BLaER1 treated with 17β-estradiol and CSF1 and Interleukin-3, amounts not matched to agents 10 nM and 100 nM (cell line): ENCODE results near the gene ERAL1.

ENCODE experiments used
- H3K27ac ChIP-seq, 11 experiments: shearing (Covaris generic); formaldehyde crosslinking; 2 replicates each; pipeline ENCODE4 v1.8.1; 2022
- H3K27me3 ChIP-seq, 11 experiments: shearing (Covaris generic); formaldehyde crosslinking; 2 replicates each; pipeline ENCODE4 v1.8.1; 2022
- H3K36me3 ChIP-seq, 11 experiments: shearing (Covaris generic); formaldehyde crosslinking; 2 replicates each; pipeline ENCODE4 v1.8.1; 2022
- H3K4me1 ChIP-seq, 10 experiments: shearing (Covaris generic); formaldehyde crosslinking; 2 replicates each; pipeline ENCODE4 v1.8.1; 2022
- H3K4me2 ChIP-seq, 11 experiments: shearing (Covaris generic); formaldehyde crosslinking; 2 replicates each; pipeline ENCODE4 v1.8.1; 2022
- H3K4me3 ChIP-seq, 10 experiments: shearing (Covaris generic); formaldehyde crosslinking; 2 replicates each; pipeline ENCODE4 v1.8.1; 2022
- H3K9ac ChIP-seq, 11 experiments: shearing (Covaris generic); formaldehyde crosslinking; 2 replicates each; pipeline ENCODE4 v1.8.1; 2022
- H3K9me3 ChIP-seq, 11 experiments: shearing (Covaris generic); formaldehyde crosslinking; replicated peaks in 1 of 11; 2 replicates each; pipeline ENCODE4 v1.8.1; 2022
- H4K20me1 ChIP-seq, 11 experiments: shearing (Covaris generic); formaldehyde crosslinking; 2 replicates each; pipeline ENCODE4 v1.8.1; 2022
- Cebpa-rat ChIP-seq, 11 experiments: shearing (Covaris generic); IDR thresholded peaks; 2 replicates each; pipeline ENCODE4 v1.8.1; 2022

Gene ERAL1

DNA sequence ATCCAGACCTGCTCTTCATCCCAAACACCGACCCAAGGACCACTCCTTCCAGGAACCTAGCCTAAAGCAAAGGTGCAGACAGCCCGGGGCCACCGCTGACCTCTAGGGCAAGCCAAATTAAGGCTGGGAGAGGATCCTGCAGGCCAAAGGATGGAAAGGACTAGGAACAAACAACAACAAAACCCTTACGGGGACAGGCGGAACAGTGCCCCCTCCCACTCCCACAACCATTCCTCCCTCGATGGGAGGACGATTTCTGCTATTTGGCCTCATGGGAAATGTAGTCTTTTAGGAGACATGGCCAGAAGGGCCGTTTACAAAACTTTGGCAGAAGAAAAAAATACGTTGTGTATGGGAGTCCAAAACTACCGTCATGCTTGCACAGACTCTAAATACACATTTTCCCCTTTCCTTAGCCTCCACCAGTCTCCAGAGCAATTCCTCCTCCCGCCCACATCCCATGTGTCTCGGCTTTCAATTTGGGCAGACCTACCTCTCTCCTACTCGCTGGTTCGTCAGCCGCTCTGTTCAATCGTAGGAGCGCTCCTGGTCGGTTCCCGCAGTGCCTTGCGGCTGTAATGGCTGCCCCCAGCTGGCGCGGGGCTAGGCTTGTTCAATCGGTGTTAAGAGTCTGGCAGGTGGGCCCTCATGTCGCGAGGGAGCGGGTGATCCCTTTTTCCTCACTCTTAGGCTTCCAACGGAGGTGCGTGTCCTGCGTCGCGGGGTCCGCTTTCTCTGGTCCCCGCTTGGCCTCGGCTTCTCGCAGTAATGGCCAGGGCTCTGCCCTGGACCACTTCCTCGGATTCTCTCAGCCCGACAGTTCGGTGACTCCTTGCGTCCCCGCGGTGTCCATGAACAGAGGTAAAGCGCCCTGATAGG is at the start of gene ERAL1:
Gene ERAL1, plus strand, starts transcription at position 560 of the 879 bp plus-strand sequence. Its CDS starts 19 bp downstream, at position 579.
- H4K20me1 ChIP-seq, result no peaks in the 10 kb centered on the region
- peak within 1 kb of the TSS; percentile 73 to 91 (median 81) for H3K4me3 ChIP-seq
- H3K4me2 ChIP-seq, result peak within 1 kb of the TSS; percentile 82 to 96 (median 90)
- peaks cover 35 to 38% (median 37%) of the 10 kb centered on the region in 11 experiments for H3K36me3 ChIP-seq
- H3K27me3 ChIP-seq, result no peaks in the 10 kb centered on the region
- H3K4me1 ChIP-seq, result peaks cover 16 to 21% (median 18%) of the 10 kb centered on the region in 10 experiments
- no peak for TF ChIP-seq Cebpa-rat (IDR thresholded peaks at IDR 0.05)
- peak within 1 kb of the TSS; percentile 66 to 88 (median 80) for H3K27ac ChIP-seq
- no peaks in the 10 kb centered on the region for H3K9me3 ChIP-seq
- peak within 1 kb of the TSS; percentile 84 to 91 (median 88) for H3K9ac ChIP-seq

GRCh38 chr17:28807925-28808634 is 46.7 kb upstream of the ERAL1 start:
- peak overlapping the region; percentile 7 to 98 (median 53); a peak in 20 of 22 replicates for H3K4me2 ChIP-seq
- H3K4me3 ChIP-seq, result no peak overlapping the region
- TF ChIP-seq Cebpa-rat (IDR thresholded peaks at IDR 0.05), result no peak
- peak overlapping the region in 5 of 11 experiments; percentile 3 to 33 (median 19); a peak in 6 of 22 replicates for H3K9ac ChIP-seq
- peaks cover 4 to 52% (median 15%) of the 10 kb centered on the region in 11 experiments; a peak in 14 of 22 replicates for H4K20me1 ChIP-seq
- H3K27me3 ChIP-seq, result no peaks in the 10 kb centered on the region
- H3K36me3 ChIP-seq, result peaks cover 34 to 45% (median 43%) of the 10 kb centered on the region in 11 experiments
- H3K27ac ChIP-seq, result peak overlapping the region in 6 of 11 experiments; percentile 41 to 70 (median 64); a peak in 11 of 22 replicates
- no peaks in the 10 kb centered on the region for H3K9me3 ChIP-seq
- H3K4me1 ChIP-seq, result peaks cover 34 to 52% (median 44%) of the 10 kb centered on the region in 10 experiments

DNA sequence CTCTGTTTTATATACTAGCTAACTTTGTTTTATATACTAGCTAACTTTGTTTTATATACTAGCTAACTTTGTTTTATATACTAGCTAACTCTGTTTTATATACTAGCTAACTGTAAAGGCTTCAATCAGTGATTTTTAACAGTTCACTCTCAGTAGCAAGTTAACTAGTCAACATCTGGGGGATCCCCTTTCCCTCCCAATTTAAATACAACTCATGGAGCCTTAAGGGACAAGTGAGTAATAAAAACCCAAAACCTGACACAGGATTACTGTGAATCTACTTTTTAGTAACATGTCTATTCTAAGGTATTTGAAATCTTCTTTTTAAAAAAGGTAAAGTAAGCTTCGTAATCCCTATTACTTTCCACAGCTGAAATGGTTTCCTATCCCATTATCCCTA is 44.4 kb upstream of the ERAL1 start:
- Histone ChIP-seq H3K27me3 (no peaks in the 10 kb centered on the region), H3K27ac (no peak overlapping the region), H3K4me1 (peaks cover 43 to 61% (median 54%) of the 10 kb centered on the region in 10 experiments), H3K9me3 (no peaks in the 10 kb centered on the region), H3K4me2 (peak overlapping the region in 9 of 11 experiments; percentile 71 to 98 (median 89); a peak in 14 of 22 replicates), H4K20me1 (peaks cover 0 to 42% (median 15%) of the 10 kb centered on the region in 11 experiments; a peak in 11 of 22 replicates), H3K4me3 (no peak overlapping the region), H3K9ac (peak overlapping the region in 1 of 11 experiments; percentile 92; a peak in 1 of 22 replicates), H3K36me3 (peaks cover 11 to 22% (median 19%) of the 10 kb centered on the region in 11 experiments)
- no peak for TF ChIP-seq Cebpa-rat (IDR thresholded peaks at IDR 0.05)

DNA sequence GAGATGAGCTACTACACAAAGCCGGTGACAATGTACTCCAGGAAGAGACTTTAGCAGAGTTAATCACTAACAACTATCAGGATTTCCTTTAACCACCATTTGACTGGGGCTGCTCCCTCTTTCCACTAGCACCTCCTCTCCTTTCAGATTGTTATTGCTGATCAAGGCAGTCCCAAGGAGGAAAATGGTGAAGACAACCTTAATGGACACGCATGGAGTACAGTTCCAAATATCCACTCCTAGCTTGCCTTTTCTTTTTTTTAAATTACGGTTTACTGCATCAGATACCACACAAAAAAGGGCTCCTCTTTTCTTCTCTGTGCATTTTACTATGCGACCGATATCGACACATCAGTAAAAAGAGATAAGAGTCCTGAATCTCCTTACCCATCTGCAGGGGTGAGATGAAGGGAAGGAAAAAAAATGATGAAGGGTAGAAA is 43.1 kb upstream of the ERAL1 start:
- Histone ChIP-seq H3K9me3 (no peaks in the 10 kb centered on the region), H4K20me1 (peaks cover 0 to 38% (median 15%) of the 10 kb centered on the region in 11 experiments; a peak in 10 of 22 replicates), H3K4me2 (peak overlapping the region; percentile 71 to 98 (median 89)), H3K27ac (peak overlapping the region; percentile 78 to 91 (median 86)), H3K4me3 (peak overlapping the region; percentile 68 to 93 (median 86)), H3K27me3 (no peaks in the 10 kb centered on the region), H3K9ac (peak overlapping the region; percentile 81 to 92 (median 87)), H3K4me1 (peaks cover 43 to 61% (median 54%) of the 10 kb centered on the region in 10 experiments), H3K36me3 (peaks cover 0 to 9% (median 7%) of the 10 kb centered on the region in 11 experiments; a peak in 11 of 22 replicates)
- no peak for TF ChIP-seq Cebpa-rat (IDR thresholded peaks at IDR 0.05)

GRCh38 chr17:28812091-28812747 is 42.6 kb upstream of the ERAL1 start:
- Histone ChIP-seq H3K4me1 (peaks cover 43 to 59% (median 53%) of the 10 kb centered on the region in 10 experiments), H3K27me3 (no peaks in the 10 kb centered on the region), H3K36me3 (peaks cover 0 to 7% (median 2%) of the 10 kb centered on the region in 11 experiments; a peak in 6 of 22 replicates), H3K27ac (peak overlapping the region; percentile 78 to 91 (median 86)), H3K9me3 (no peaks in the 10 kb centered on the region), H3K9ac (peak overlapping the region; percentile 81 to 92 (median 87)), H4K20me1 (peaks cover 0 to 33% (median 15%) of the 10 kb centered on the region in 11 experiments; a peak in 10 of 22 replicates), H3K4me3 (peak overlapping the region; percentile 68 to 93 (median 86)), H3K4me2 (peak overlapping the region; percentile 71 to 98 (median 89))
- TF ChIP-seq Cebpa-rat (IDR thresholded peaks at IDR 0.05), result no peak

DNA sequence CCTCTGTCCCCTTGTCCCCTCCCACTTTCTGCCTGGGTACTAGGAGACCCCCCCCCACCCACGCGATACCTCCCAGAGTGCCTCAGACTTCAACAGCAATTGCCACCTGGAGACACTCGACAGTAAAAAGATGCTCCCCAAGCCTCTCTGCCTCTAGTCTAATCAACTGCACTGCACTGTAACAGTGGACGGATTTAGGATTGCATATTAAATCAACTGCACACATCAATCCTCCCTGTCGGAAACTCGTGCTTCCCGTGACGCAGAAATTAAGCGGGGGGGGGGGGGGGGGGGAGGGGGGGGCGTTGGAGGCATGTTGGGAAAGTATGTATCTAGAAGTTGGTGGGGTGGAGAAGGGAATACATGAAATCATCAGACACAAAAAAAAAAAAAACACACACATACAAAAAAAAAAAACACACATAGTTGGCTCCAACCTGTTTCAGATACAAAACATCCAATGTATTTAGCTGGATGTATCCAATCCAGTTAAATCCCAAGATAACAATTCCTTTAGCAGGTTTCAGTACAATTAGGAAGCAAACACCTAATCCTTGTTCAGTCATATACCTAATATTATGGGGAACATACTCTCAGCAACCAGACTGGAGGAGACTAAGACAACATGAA is 42.0 kb upstream of the ERAL1 start:
- H3K9ac ChIP-seq, result peak overlapping the region; percentile 81 to 92 (median 87); a peak in 21 of 22 replicates
- peak overlapping the region; percentile 78 to 91 (median 86); a peak in 21 of 22 replicates for H3K27ac ChIP-seq
- H3K4me3 ChIP-seq, result peak overlapping the region; percentile 68 to 93 (median 86)
- no peaks in the 10 kb centered on the region for H3K27me3 ChIP-seq
- peak overlapping the region; percentile 59 to 92 (median 67) for H3K4me2 ChIP-seq
- H3K36me3 ChIP-seq, result peaks cover 0 to under 1% (median 0%) of the 10 kb centered on the region in 11 experiments; a peak in 1 of 22 replicates
- no peaks in the 10 kb centered on the region for H3K9me3 ChIP-seq
- H4K20me1 ChIP-seq, result peaks cover 0 to 30% (median 11%) of the 10 kb centered on the region in 11 experiments; a peak in 10 of 22 replicates
- TF ChIP-seq Cebpa-rat (IDR thresholded peaks at IDR 0.05), result no peak
- peaks cover 38 to 57% (median 49%) of the 10 kb centered on the region in 10 experiments for H3K4me1 ChIP-seq

DNA sequence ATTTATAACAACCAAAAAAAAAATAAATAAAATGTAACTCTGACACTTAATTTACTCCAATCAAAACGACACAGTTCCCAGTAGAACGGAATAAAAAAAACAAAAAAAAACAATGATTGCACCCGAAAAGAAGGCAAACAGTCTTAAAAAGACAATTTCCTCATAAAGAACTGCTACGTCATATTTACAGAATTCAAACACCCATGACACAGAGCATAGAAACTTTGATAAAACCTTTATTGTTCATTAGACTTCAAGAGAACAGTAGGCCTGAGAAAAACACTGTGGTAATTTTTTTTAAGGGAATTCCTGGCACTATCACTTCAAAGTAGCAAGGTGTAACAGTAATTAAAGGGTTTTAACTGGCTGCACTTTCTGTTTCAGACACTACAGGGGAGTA is 38.3 kb upstream of the ERAL1 start:
- no peak overlapping the region; a peak in 1 of 22 replicates for H3K9ac ChIP-seq
- H3K4me1 ChIP-seq, result peaks cover 10 to 21% (median 13%) of the 10 kb centered on the region in 10 experiments; a peak in 19 of 20 replicates
- no peak overlapping the region for H3K4me2 ChIP-seq
- 0 out of 22 replicates have a peak, but pooled peaks cover 0 to 6% (median 0%) of the 10 kb centered on the region in 11 experiments for H3K36me3 ChIP-seq
- H4K20me1 ChIP-seq, result peaks cover 0 to 42% (median 18%) of the 10 kb centered on the region in 11 experiments; a peak in 12 of 22 replicates
- no peaks in the 10 kb centered on the region for H3K27me3 ChIP-seq
- H3K9me3 ChIP-seq, result no peaks in the 10 kb centered on the region
- no peak overlapping the region for H3K27ac ChIP-seq
- H3K4me3 ChIP-seq, result no peak overlapping the region
- no peak for TF ChIP-seq Cebpa-rat (IDR thresholded peaks at IDR 0.05)
